H1 (cell line): ENCODE measurements around the gene HTR6. TPM values are rescaled to one million over a fixed set of nuclear protein-coding genes. Genes with fewer than 3 reads are reported as not detected.

Experiments
- CTCF ChIA-PET: fragments of 300-600 bp; sonication (Branson Sonifier 250); formaldehyde crosslinking; loops from one replicate; lab custom pipeline; 2021; ENCODE audit not compliant: partially characterized antibody; lab: Charles Lee
- POLR2A ChIA-PET: fragments of 300-600 bp; sonication (Branson Sonifier 250); formaldehyde crosslinking; loops from one replicate; lab custom pipeline; 2021; ENCODE audit warnings: inconsistent platforms; ENCODE audit not compliant: partially characterized antibody; lab: Charles Lee
- DNase-seq, 2 experiments: peaks; one replicate each; pipeline versions ENCODE4 v3.0.0 to v3.0.0-alpha.2; 2010 to 2022; ENCODE audit warnings: low spot score in 2 of 2, low read depth in 1 of 2, mixed read lengths in 1 of 2
- FAIRE-seq: peaks from 2 replicates; lab custom pipeline; 2011; peaks lifted over from hg19 to GRCh38; lab: Jason Lieb, UNC
- H2AFZ ChIP-seq: 2 replicates; pipeline ENCODE4 v1.8.1; 2012; ENCODE audit warnings: low read length, inconsistent platforms
- H2AK5ac ChIP-seq: 2 replicates; pipeline ENCODE4 v1.6.1; 2013; ENCODE audit warnings: low read depth, low read length
- H2BK120ac ChIP-seq: replicated peaks from 2 replicates; pipeline ENCODE3; 2013; ENCODE audit warnings: low read depth, low read length, inconsistent platforms
- H2BK12ac ChIP-seq: 2 replicates; pipeline ENCODE4 v1.6.1; 2013; ENCODE audit warnings: low read depth, low read length
- H2BK15ac ChIP-seq: 2 replicates; pipeline ENCODE4 v1.6.1; 2013; ENCODE audit warnings: low read length
- H2BK20ac ChIP-seq: 2 replicates; pipeline ENCODE4 v1.6.1; 2013; ENCODE audit warnings: low read length
- H2BK5ac ChIP-seq: 2 replicates; pipeline ENCODE4 v1.6.1; 2013; ENCODE audit warnings: low read depth, low read length
- H3K14ac ChIP-seq: 2 replicates; pipeline ENCODE4 v1.6.1; 2013; ENCODE audit warnings: inconsistent platforms; ENCODE audit not compliant: insufficient read length
- H3K18ac ChIP-seq: 2 replicates; pipeline ENCODE4 v1.6.1; 2013; ENCODE audit warnings: low read length; ENCODE audit errors: extremely low read depth
- H3K23ac ChIP-seq: 2 replicates; pipeline ENCODE4 v1.6.1; 2013; ENCODE audit warnings: inconsistent platforms; ENCODE audit not compliant: insufficient read length
- H3K23me2 ChIP-seq: 2 replicates; pipeline ENCODE4 v1.6.1; 2013; ENCODE audit warnings: low read depth, low read length
- H3K27ac ChIP-seq: 2 replicates; pipeline ENCODE4 v1.6.1; 2011; ENCODE audit warnings: low read depth, low read length, inconsistent platforms
- H3K27me3 ChIP-seq, 4 experiments: replicated peaks in 1 of 4; 1 replicate in 1 of 4; 2 replicates in 3 of 4; pipeline versions ENCODE4 v1.6.1 to v1.8.1; 2011 to 2013; ENCODE audit warnings: low read length in 3 of 4, mild to moderate bottlenecking in 3 of 4, inconsistent platforms in 2 of 4, mixed read lengths in 2 of 4, moderate library complexity in 1 of 4; ENCODE audit not compliant: control insufficient read depth in 3 of 4, insufficient read depth in 3 of 4; ENCODE audit errors: extremely low read depth in 1 of 4
- H3K36me3 ChIP-seq, 4 experiments: 2 replicates each; pipeline versions ENCODE4 v1.6.1 to v1.8.1; 2011 to 2013; ENCODE audit warnings: mild to moderate bottlenecking in 4 of 4, low read length in 3 of 4, moderate library complexity in 2 of 4, control low read depth in 1 of 4, inconsistent platforms in 1 of 4; ENCODE audit not compliant: insufficient read depth in 4 of 4, control insufficient read depth in 2 of 4
- H3K4ac ChIP-seq: replicated peaks from 2 replicates; pipeline ENCODE3; 2013; ENCODE audit warnings: low read length, low read depth, mixed read lengths, inconsistent platforms; ENCODE audit not compliant: insufficient read length
- H3K4me1 ChIP-seq, 4 experiments: replicated peaks in 1 of 4; 1 replicate in 1 of 4; 2 replicates in 3 of 4; pipeline versions ENCODE4 v1.6.1 to v1.8.1; 2011 to 2013; ENCODE audit warnings: low read length in 3 of 4, inconsistent platforms in 2 of 4, mixed read lengths in 1 of 4; ENCODE audit not compliant: insufficient read depth in 4 of 4, control insufficient read depth in 3 of 4
- H3K4me2 ChIP-seq, 2 experiments: 2 replicates each; pipeline versions ENCODE4 v1.6.1 to v1.8.1; 2011 to 2013; ENCODE audit warnings: low read depth in 2 of 2, low read length in 2 of 2, control low read depth in 1 of 2, inconsistent platforms in 1 of 2, mild to moderate bottlenecking in 1 of 2; ENCODE audit not compliant: insufficient read depth in 1 of 2
- H3K4me3 ChIP-seq, 4 experiments: fragments of 200-600, 300-600 bp in 1 of 4; sonication (generic), shearing (Covaris generic), sonication (Bioruptor Twin) in 1 of 4; 2 replicates each; pipeline versions ENCODE4 v1.5.1 to v1.8.1; 2011 to 2016; ENCODE audit warnings: low read length in 4 of 4, low read depth in 3 of 4, control low read depth in 2 of 4, inconsistent platforms in 2 of 4, mild to moderate bottlenecking in 2 of 4, mixed read lengths in 1 of 4, moderate library complexity in 1 of 4; ENCODE audit not compliant: insufficient read depth in 2 of 4; ENCODE audit errors: extremely low read depth in 1 of 4
- H3K56ac ChIP-seq: replicated peaks from 2 replicates; pipeline ENCODE3; 2013; ENCODE audit warnings: low read depth, mild to moderate bottlenecking, mixed read lengths, low read length, inconsistent platforms; ENCODE audit not compliant: insufficient read length
- H3K79me1 ChIP-seq: 2 replicates; pipeline ENCODE4 v1.6.1; 2013; ENCODE audit warnings: low read depth, low read length, control low read depth
- H3K79me2 ChIP-seq, 2 experiments: 2 replicates each; pipeline versions ENCODE4 v1.6.1 to v1.8.1; 2012 to 2013; ENCODE audit warnings: low read length in 2 of 2, mild to moderate bottlenecking in 2 of 2, inconsistent platforms in 1 of 2; ENCODE audit not compliant: insufficient read depth in 2 of 2, control insufficient read depth in 1 of 2
- H3K9ac ChIP-seq, 4 experiments: replicated peaks in 1 of 4; 1 replicate in 1 of 4; 2 replicates in 3 of 4; pipeline versions ENCODE4 v1.6.1 to v1.8.1; 2011 to 2013; ENCODE audit warnings: low read depth in 3 of 4, low read length in 3 of 4, control low read depth in 2 of 4, mild to moderate bottlenecking in 2 of 4, moderate library complexity in 2 of 4, inconsistent platforms in 1 of 4; ENCODE audit errors: extremely low read depth in 1 of 4
- H3K9me3 ChIP-seq, 2 experiments: 2 replicates each; pipeline versions ENCODE4 v1.6.1 to v1.8.1; 2012 to 2013; ENCODE audit warnings: mild to moderate bottlenecking in 2 of 2, moderate library complexity in 2 of 2, control low read depth in 1 of 2, inconsistent platforms in 1 of 2, low read depth in 1 of 2, low read length in 1 of 2, mixed read lengths in 1 of 2; ENCODE audit not compliant: insufficient read depth in 2 of 2
- H4K20me1 ChIP-seq, 2 experiments: replicated peaks in 1 of 2; 2 replicates each; pipeline versions ENCODE3 to v1.8.1; 2011 to 2013; ENCODE audit warnings: inconsistent platforms in 2 of 2, low read length in 2 of 2, mild to moderate bottlenecking in 1 of 2; ENCODE audit not compliant: insufficient read depth in 2 of 2, control insufficient read depth in 1 of 2
- H4K5ac ChIP-seq: 2 replicates; pipeline ENCODE4 v1.6.1; 2013; ENCODE audit warnings: low read length, low read depth, mixed read lengths, inconsistent platforms; ENCODE audit not compliant: insufficient read length
- H4K8ac ChIP-seq: 2 replicates; pipeline ENCODE4 v1.8.0; 2013; ENCODE audit warnings: mild to moderate bottlenecking, moderate library complexity, low read length, inconsistent platforms; ENCODE audit not compliant: insufficient read depth; ENCODE audit errors: extremely low read depth
- H4K91ac ChIP-seq: replicated peaks from 2 replicates; pipeline ENCODE3; 2013; ENCODE audit warnings: low read length, mixed read lengths, inconsistent platforms; ENCODE audit not compliant: insufficient read length
- BACH1 ChIP-seq: IDR thresholded peaks from 2 replicates; pipeline ENCODE4 v1.6.1; 2012; ENCODE audit warnings: low read length, improper control_type of control experiment
- BCL11A ChIP-seq, 2 experiments: IDR thresholded peaks; one replicate each; pipeline ENCODE4 v1.6.1; 2011; ENCODE audit warnings: low read depth in 2 of 2, low read length in 2 of 2, mild to moderate bottlenecking in 2 of 2
- KDM5A ChIP-seq: fragments of 200-600 bp; IDR thresholded peaks from 2 replicates; pipeline ENCODE4 v1.7.1; 2012; ENCODE audit warnings: mild to moderate bottlenecking, low read length, inconsistent platforms, mixed read lengths
- RNF2 ChIP-seq: fragments of 200-900, 300-1000 bp; sonication (generic); IDR thresholded peaks from 2 replicates; pipeline ENCODE4 v1.7.1; 2016; ENCODE audit warnings: borderline replicate concordance, low read depth, mild to moderate bottlenecking, antibody characterized with exemption, low read length; ENCODE audit not compliant: poor library complexity, severe bottlenecking; ENCODE audit errors: missing control alignments
- SAP30 ChIP-seq: fragments of 300-600 bp; sonication (generic); IDR thresholded peaks from 2 replicates; pipeline ENCODE4 v1.7.1; 2012; ENCODE audit warnings: low read length, moderate library complexity, mild to moderate bottlenecking, inconsistent platforms; ENCODE audit not compliant: insufficient read depth, insufficient replicate concordance
- WGBS, 2 experiments: shearing (Covaris generic) in 1 of 2; methylation state at CpG; one replicate each; pipeline versions ENCODE4 v1.1.6 to v1.1.7; 2013 to 2015; ENCODE audit warnings: low lambda C conversion rate in 2 of 2, mixed read lengths in 2 of 2, inconsistent platforms in 1 of 2, low coverage in 1 of 2, missing lambda C conversion rate in 1 of 2; ENCODE audit not compliant: insufficient replicate concordance in 2 of 2, insufficient coverage in 1 of 2, insufficient read length in 1 of 2; ENCODE audit errors: extremely low coverage in 1 of 2, missing lambda C conversion rate in 1 of 2; 5-methylcytosine and 5-hydroxymethylcytosine counted together
- polyA plus RNA-seq, 7 experiments: library from polyadenylated mRNA; depleted of rRNA in 3 of 7; stranded (reverse) in 5 of 7; unstranded in 2 of 7; fragments of >200 nt in 5 of 7; fragments of 200-250 nt in 2 of 7; gene quantifications; 1 replicate in 5 of 7; 2 replicates in 1 of 7; 4 replicates in 1 of 7; pipeline versions ENCODE4 v1.2.1 to v1.2.3, GENCODE V29; 2011 to 2013; ENCODE audit warnings: missing spikeins in 2 of 7, mixed read lengths in 2 of 7
- total RNA-seq: library from RNA; stranded (reverse); fragmentation: NEBNext Ultra II Directional; extraction: Animal tissue kit (Norgen Biotek cat#: 25700); gene quantifications from 2 replicates; pipeline ENCODE4 v1.2.1, GENCODE V29; 2021
- TF ChIP-seq, protein P1 (sequence below): IDR thresholded peaks from 2 replicates; pipeline ENCODE4 v1.6.1; 2012; ENCODE audit warnings: low read length, inconsistent platforms

HTR6 gene
- total and polyA plus RNA-seq, 2 of the 8 experiments (the other 6 are each of a cell fraction or from before 2014, with no cell fraction given): 0.76 to 0.95 TPM

GRCh38 chr1:19618428-19618827 is 46.2 kb upstream of the HTR6 start:
- FAIRE-seq (no peak), DNase-seq (no peak)
- Histone ChIP-seq H3K79me1 (peaks cover 2% of the 10 kb centered on the region), H3K27me3 (no peaks in the 10 kb centered on the region), H3K4ac (no peak overlapping the region), H3K18ac (no peak overlapping the region), H3K56ac (no peak overlapping the region), H3K36me3 (peaks cover 0 to 3% (median 0%) of the 10 kb centered on the region in 4 experiments; a peak in 4 of 8 replicates), H3K23ac (no peak overlapping the region), H2BK5ac (no peak overlapping the region), H3K9ac (no peak overlapping the region), H3K79me2 (peaks cover 0 to 34% of the 10 kb centered on the region in 2 experiments; a peak in 2 of 4 replicates), H4K20me1 (no peaks in the 10 kb centered on the region), H2AFZ (no peak overlapping the region), H3K4me3 (no peak overlapping the region), H3K9me3 (no peaks in the 10 kb centered on the region), H4K5ac (no peak overlapping the region), H2BK20ac (no peak overlapping the region), H3K4me1 (peaks cover 0 to 10% (median 2%) of the 10 kb centered on the region in 4 experiments; a peak in 3 of 7 replicates), H3K23me2 (no peaks in the 10 kb centered on the region; the same call in 1 of the 2 replicates), H4K8ac (no peak overlapping the region), H2BK12ac (no peak overlapping the region), H3K27ac (no peak overlapping the region), H2BK120ac (no peak overlapping the region), H2BK15ac (no peak overlapping the region), H4K91ac (no peak overlapping the region), H3K14ac (no peak overlapping the region), H2AK5ac (no peak overlapping the region), H3K4me2 (no peak overlapping the region)
- ChIA-PET POLR2A (interaction anchor here (1.4 to 1.5 kb wide), 2 partner anchors 9 to 20 kb away, joined by 3 read pairs; no protein-coding TSS in a partner anchor), CTCF (interaction anchor here (0.6 to 2.7 kb wide), 4 partner anchors 10 to 35 kb away, joined by 3 to 11 read pairs (median 6); no protein-coding TSS in a partner anchor)
- 89% methylated on average over 3 of the region's 3 CpGs; no CpG with 5 or more reads in 1 of the 2 experiments for WGBS, 2 experiments
- TF ChIP-seq BACH1 (no peak), KDM5A (no peak), BCL11A (IDR thresholded peaks at IDR 0.05; ENCODE audit: low read depth in 2 of 2, low read length in 2 of 2) (no peak), SAP30 (no peak), RNF2 (no peak)
- TF ChIP-seq, protein P1, sequence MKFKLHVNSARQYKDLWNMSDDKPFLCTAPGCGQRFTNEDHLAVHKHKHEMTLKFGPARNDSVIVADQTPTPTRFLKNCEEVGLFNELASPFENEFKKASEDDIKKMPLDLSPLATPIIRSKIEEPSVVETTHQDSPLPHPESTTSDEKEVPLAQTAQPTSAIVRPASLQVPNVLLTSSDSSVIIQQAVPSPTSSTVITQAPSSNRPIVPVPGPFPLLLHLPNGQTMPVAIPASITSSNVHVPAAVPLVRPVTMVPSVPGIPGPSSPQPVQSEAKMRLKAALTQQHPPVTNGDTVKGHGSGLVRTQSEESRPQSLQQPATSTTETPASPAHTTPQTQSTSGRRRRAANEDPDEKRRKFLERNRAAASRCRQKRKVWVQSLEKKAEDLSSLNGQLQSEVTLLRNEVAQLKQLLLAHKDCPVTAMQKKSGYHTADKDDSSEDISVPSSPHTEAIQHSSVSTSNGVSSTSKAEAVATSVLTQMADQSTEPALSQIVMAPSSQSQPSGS: no peak
